CD8-positive, alpha-beta memory T cell (primary cell): ENCODE data around the gene MVP. TPM values are rescaled to one million over a fixed set of nuclear protein-coding genes. Genes with fewer than 3 reads are reported as not detected.

Experiments
- CTCF ChIA-PET: fragments of 350-600 bp; sonication (Branson Sonifier 250); formaldehyde crosslinking; loops from one replicate; lab custom pipeline; 2021; ENCODE audit warnings: antibody characterized with exemption; lab: Charles Lee
- POLR2A ChIA-PET: fragments of 350-600 bp; sonication (Branson Sonifier 250); formaldehyde crosslinking; loops from one replicate; lab custom pipeline; 2021; ENCODE audit warnings: antibody characterized with exemption; lab: Charles Lee
- DNase-seq, 5 donors: peaks; one replicate each; pipeline versions ENCODE4 v3.0.0 to v3.0.0-alpha.2; 2020 to 2022; ENCODE audit warnings: mixed read lengths in 1 of 5
- H3K27ac ChIP-seq: one replicate; pipeline ENCODE4 v1.7.0; 2013; ENCODE audit warnings: low read depth, mild to moderate bottlenecking, low read length, moderate library complexity
- H3K27me3 ChIP-seq: 2 replicates; pipeline ENCODE4 v1.7.0; 2013; ENCODE audit warnings: low read length, mild to moderate bottlenecking; ENCODE audit not compliant: insufficient read depth, poor library complexity, severe bottlenecking
- H3K36me3 ChIP-seq: 2 replicates; pipeline ENCODE4 v1.7.0; 2013; ENCODE audit warnings: mild to moderate bottlenecking, low read length, moderate library complexity; ENCODE audit not compliant: insufficient read depth
- H3K4me1 ChIP-seq: 2 replicates; pipeline ENCODE4 v1.7.0; 2013; ENCODE audit warnings: mild to moderate bottlenecking, low read length, moderate library complexity; ENCODE audit not compliant: insufficient read depth
- H3K4me3 ChIP-seq: 2 replicates; pipeline ENCODE4 v1.7.0; 2013; ENCODE audit warnings: mild to moderate bottlenecking, low read length
- H3K9me3 ChIP-seq: 2 replicates; pipeline ENCODE4 v1.7.0; 2013; ENCODE audit warnings: mild to moderate bottlenecking, low read length
- H3K27ac Mint-ChIP-seq, 8 donors: one replicate each; pipeline ENCODE4 v1.8.0; 2020 to 2021; ENCODE audit warnings: mixed read lengths in 8 of 8, mild to moderate bottlenecking in 6 of 8, inconsistent platforms in 3 of 8, moderate library complexity in 3 of 8
- H3K27me3 Mint-ChIP-seq, 2 donors: one replicate each; pipeline ENCODE4 v1.8.0; 2020 to 2021; ENCODE audit warnings: mixed read lengths in 2 of 2, mild to moderate bottlenecking in 1 of 2, moderate library complexity in 1 of 2
- H3K36me3 Mint-ChIP-seq, 3 donors: one replicate each; pipeline ENCODE4 v1.8.0; 2020 to 2021; ENCODE audit warnings: mixed read lengths in 3 of 3, inconsistent platforms in 1 of 3, mild to moderate bottlenecking in 1 of 3
- H3K4me1 Mint-ChIP-seq, 3 donors: one replicate each; pipeline ENCODE4 v1.8.0; 2020 to 2021; ENCODE audit warnings: mixed read lengths in 3 of 3, inconsistent platforms in 1 of 3, mild to moderate bottlenecking in 1 of 3
- H3K4me3 Mint-ChIP-seq, 7 donors: one replicate each; pipeline ENCODE4 v1.8.0; 2020 to 2021; ENCODE audit warnings: mixed read lengths in 7 of 7, mild to moderate bottlenecking in 6 of 7, moderate library complexity in 4 of 7, inconsistent platforms in 2 of 7
- H3K9me3 Mint-ChIP-seq, 5 donors: one replicate each; pipeline ENCODE4 v1.8.0; 2020 to 2022; ENCODE audit warnings: mixed read lengths in 5 of 5, mild to moderate bottlenecking in 3 of 5, moderate library complexity in 2 of 5, inconsistent platforms in 1 of 5
- polyA plus RNA-seq: library from polyadenylated mRNA; unstranded; fragments of 300-500 nt; fragmentation: Illumina TruSeq; gene quantifications from one replicate; pipeline ENCODE4 v1.2.3, GENCODE V29; 2021
- total RNA-seq, 2 experiments: library from RNA; stranded (reverse); gene quantifications; one replicate each; pipeline ENCODE4 v1.2.3, GENCODE V29; 2021

MVP gene
- total and polyA plus RNA-seq, 3 experiments from 2014 or later, result 54.5 to 155 (median 55.4) TPM

GRCh38 chr16:29836623-29837022, 16.4 kb downstream of the MVP start:
- Histone ChIP-seq H3K4me3 (no peak overlapping the region), H3K27ac (no peak overlapping the region), H3K4me1 (no peaks in the 10 kb centered on the region), H3K36me3 (peaks cover 46% of the 10 kb centered on the region), H3K27me3 (no peaks in the 10 kb centered on the region), H3K9me3 (no peaks in the 10 kb centered on the region)
- ChIA-PET CTCF (interaction anchor here (0.5 to 1.7 kb wide), 2 partner anchors 12 to 14 kb away, joined by 4 to 5 read pairs; no protein-coding TSS in a partner anchor), POLR2A (interaction anchor here (0.7 kb wide), 1 partner anchor 37 kb away, joined by 7 read pairs; no protein-coding TSS in a partner anchor)
- peaks cover 7 to 89% (median 12%) of the 10 kb centered on the region in 3 donors for H3K36me3 Mint-ChIP-seq
- H3K27ac Mint-ChIP-seq, result no peak overlapping the region
- H3K27me3 Mint-ChIP-seq, result no peaks in the 10 kb centered on the region
- no peaks in the 10 kb centered on the region for H3K9me3 Mint-ChIP-seq
- DNase-seq, result no peak
- H3K4me1 Mint-ChIP-seq, result peaks cover 3 to 4% (median 3%) of the 10 kb centered on the region in 3 donors
- H3K4me3 Mint-ChIP-seq, result no peak overlapping the region

- Histone ChIP-seq H3K9me3 (no peaks in the 10 kb centered on the region), H3K27me3 (no peaks in the 10 kb centered on the region), H3K4me1 (no peaks in the 10 kb centered on the region), H3K27ac (no peak overlapping the region), H3K4me3 (no peak overlapping the region), H3K36me3 (peaks cover 52% of the 10 kb centered on the region)
- H3K27me3 Mint-ChIP-seq, result no peaks in the 10 kb centered on the region
- H3K27ac Mint-ChIP-seq, result peak overlapping the region in 1 of 8 donors; percentile 5
- ChIA-PET CTCF (interaction anchor here (1.3 to 2.2 kb wide), 2 partner anchors 10 to 15 kb away, joined by 3 to 15 read pairs; no protein-coding TSS in a partner anchor), POLR2A (interaction anchor here (1.6 kb wide), 1 partner anchor 10 kb away, joined by 8 read pairs; no protein-coding TSS in a partner anchor)
- H3K4me1 Mint-ChIP-seq, result no peaks in the 10 kb centered on the region
- no peak overlapping the region for H3K4me3 Mint-ChIP-seq
- no peaks in the 10 kb centered on the region for H3K9me3 Mint-ChIP-seq
- peaks cover 4 to 90% (median 9%) of the 10 kb centered on the region in 3 donors for H3K36me3 Mint-ChIP-seq
- DNase-seq, result no peak
These were observed 17.6 kb downstream of the MVP start for GRCh38 chr16:29837841-29838240.

GRCh38 chr16:29839822-29840221, 19.6 kb downstream of the MVP start:
- H3K9me3 ChIP-seq, result no peaks in the 10 kb centered on the region
- Mint-ChIP-seq H3K9me3 (no peaks in the 10 kb centered on the region), H3K27ac (peak overlapping the region in 1 of 8 donors; percentile 36), H3K36me3 (peaks cover 4 to 89% (median 11%) of the 10 kb centered on the region in 3 donors), H3K4me1 (no peaks in the 10 kb centered on the region), H3K4me3 (no peak overlapping the region), H3K27me3 (no peaks in the 10 kb centered on the region)
- POLR2A ChIA-PET, result interaction anchor here (0.7 kb wide), 1 partner anchor 12 kb away, joined by 6 read pairs; no protein-coding TSS in a partner anchor
- no peak overlapping the region for H3K27ac ChIP-seq
- no peak overlapping the region for H3K4me3 ChIP-seq
- CTCF ChIA-PET, result interaction anchor here (2.2 kb wide), 1 partner anchor 8 kb away, joined by 15 read pairs; no protein-coding TSS in a partner anchor
- DNase-seq, result no peak
- H3K4me1 ChIP-seq, result no peaks in the 10 kb centered on the region
- peaks cover 41% of the 10 kb centered on the region for H3K36me3 ChIP-seq
- H3K27me3 ChIP-seq, result no peaks in the 10 kb centered on the region

- peaks cover 37% of the 10 kb centered on the region for H3K36me3 ChIP-seq
These were observed 20.0 kb downstream of the MVP start for GRCh38 chr16:29840240-29840639.

GRCh38 chr16:29841631-29842030, 21.4 kb downstream of the MVP start:
- no peaks in the 10 kb centered on the region for H3K27me3 ChIP-seq
- no peak overlapping the region for H3K4me3 ChIP-seq
- POLR2A ChIA-PET, result interaction anchor here (0.5 kb wide), 2 partner anchors 10 to 208 kb away, joined by 3 to 6 read pairs; no protein-coding TSS in a partner anchor
- H3K36me3 ChIP-seq, result peaks cover 28% of the 10 kb centered on the region
- peak overlapping the region in 2 of 8 donors; percentile 17 to 71 for H3K27ac Mint-ChIP-seq
- peaks cover 5 to 89% (median 14%) of the 10 kb centered on the region in 3 donors for H3K36me3 Mint-ChIP-seq
- H3K4me1 ChIP-seq, result no peaks in the 10 kb centered on the region
- CTCF ChIA-PET, result interaction anchor here (1.3 kb wide), 1 partner anchor 191 kb away, joined by 3 read pairs; no protein-coding TSS in a partner anchor
- no peaks in the 10 kb centered on the region for H3K27me3 Mint-ChIP-seq
- DNase-seq, result no peak
- H3K27ac ChIP-seq, result no peak overlapping the region
- H3K9me3 ChIP-seq, result no peaks in the 10 kb centered on the region
- no peak overlapping the region for H3K4me3 Mint-ChIP-seq
- H3K9me3 Mint-ChIP-seq, result no peaks in the 10 kb centered on the region
- no peaks in the 10 kb centered on the region for H3K4me1 Mint-ChIP-seq

More at GRCh38 chr16:29840240-29840639, 20.0 kb downstream of the MVP start:
- Mint-ChIP-seq H3K27ac (peak overlapping the region in 2 of 8 donors; percentile 35 to 36), H3K4me3 (no peak overlapping the region), H3K9me3 (no peaks in the 10 kb centered on the region), H3K36me3 (peaks cover 6 to 88% (median 13%) of the 10 kb centered on the region in 3 donors), H3K27me3 (no peaks in the 10 kb centered on the region), H3K4me1 (no peaks in the 10 kb centered on the region)
- Histone ChIP-seq H3K4me3 (no peak overlapping the region), H3K27ac (no peak overlapping the region), H3K4me1 (no peaks in the 10 kb centered on the region), H3K9me3 (no peaks in the 10 kb centered on the region), H3K27me3 (no peaks in the 10 kb centered on the region)
- CTCF ChIA-PET, result no interaction called here
- POLR2A ChIA-PET, result interaction anchor here (0.7 kb wide), 1 partner anchor 13 kb away, joined by 6 read pairs; no protein-coding TSS in a partner anchor
- no peak for DNase-seq

- H3K4me1 Mint-ChIP-seq, result no peaks in the 10 kb centered on the region
- H3K4me1 ChIP-seq, result no peaks in the 10 kb centered on the region
These were observed 22.6 kb downstream of the MVP start for GRCh38 chr16:29842732-29843346.

GRCh38 chr16:29843931-29844330, 23.7 kb downstream of the MVP start:
- no peaks in the 10 kb centered on the region for H3K4me1 ChIP-seq
- H3K27ac Mint-ChIP-seq, result peak overlapping the region in 3 of 8 donors; percentile 63 to 94 (median 72)
- ChIA-PET POLR2A (no interaction called here), CTCF (interaction anchor here (5.7 to 5.8 kb wide), 2 partner anchors 25 to 36 kb away, joined by 64 to 88 read pairs; partner anchors contain the start of genes MVP and PAGR1)
- H3K4me3 Mint-ChIP-seq, result no peak overlapping the region
- DNase-seq, result no peak
- H3K4me3 ChIP-seq, result no peak overlapping the region
- no peaks in the 10 kb centered on the region for H3K27me3 Mint-ChIP-seq
- H3K36me3 ChIP-seq, result peaks cover 17% of the 10 kb centered on the region
- no peaks in the 10 kb centered on the region for H3K9me3 Mint-ChIP-seq
- no peaks in the 10 kb centered on the region for H3K27me3 ChIP-seq
- peaks cover 3 to 5% (median 4%) of the 10 kb centered on the region in 3 donors for H3K4me1 Mint-ChIP-seq
- H3K36me3 Mint-ChIP-seq, result peaks cover 5 to 89% (median 16%) of the 10 kb centered on the region in 3 donors
- H3K27ac ChIP-seq, result no peak overlapping the region
- no peaks in the 10 kb centered on the region for H3K9me3 ChIP-seq

More at GRCh38 chr16:29842732-29843346, 22.6 kb downstream of the MVP start:
- H3K4me3 Mint-ChIP-seq, result no peak overlapping the region
- H3K27ac ChIP-seq, result no peak overlapping the region
- peaks cover 21% of the 10 kb centered on the region for H3K36me3 ChIP-seq
- ChIA-PET POLR2A (no interaction called here), CTCF (interaction anchor here (1.1 kb wide), 2 partner anchors 141 to 152 kb away, joined by 3 to 5 read pairs; no protein-coding TSS in a partner anchor)
- no peaks in the 10 kb centered on the region for H3K27me3 ChIP-seq
- no peaks in the 10 kb centered on the region for H3K9me3 ChIP-seq
- H3K27ac Mint-ChIP-seq, result peak overlapping the region in 6 of 8 donors; percentile 12 to 87 (median 44)
- no peak for DNase-seq
- no peaks in the 10 kb centered on the region for H3K9me3 Mint-ChIP-seq
- H3K4me3 ChIP-seq, result no peak overlapping the region
- H3K27me3 Mint-ChIP-seq, result no peaks in the 10 kb centered on the region
- H3K36me3 Mint-ChIP-seq, result peaks cover 5 to 89% (median 16%) of the 10 kb centered on the region in 3 donors
